H9 (cell line): ENCODE data around the gene LYPD1. TPM values are rescaled to one million over a fixed set of nuclear protein-coding genes. Genes with fewer than 3 reads are reported as not detected.

Experiments used
- DNase-seq: peaks from one replicate; pipeline ENCODE4 v3.0.0-alpha.2; 2017
- H2AFZ ChIP-seq: one replicate; pipeline ENCODE4 v1.6.1; 2013; ENCODE audit warnings: mild to moderate bottlenecking, low read length, control low read depth, moderate library complexity
- H2AK5ac ChIP-seq: 2 replicates; pipeline ENCODE4 v1.6.1; 2013; ENCODE audit warnings: low read length, control low read depth, mixed read lengths; ENCODE audit not compliant: insufficient read length
- H2BK120ac ChIP-seq: one replicate; pipeline ENCODE4 v1.6.1; 2013; ENCODE audit warnings: low read depth, mild to moderate bottlenecking, low read length, control low read depth, inconsistent platforms; ENCODE audit not compliant: poor library complexity, severe bottlenecking
- H2BK12ac ChIP-seq: 2 replicates; pipeline ENCODE4 v1.6.1; 2013; ENCODE audit warnings: low read length, control low read depth, mixed read lengths, low read depth; ENCODE audit not compliant: insufficient read length
- H2BK15ac ChIP-seq: 2 replicates; pipeline ENCODE4 v1.6.1; 2013; ENCODE audit warnings: low read depth, low read length, control low read depth
- H2BK20ac ChIP-seq: one replicate; pipeline ENCODE4 v1.6.1; 2013; ENCODE audit warnings: low read depth, mild to moderate bottlenecking, low read length, control low read depth, inconsistent platforms; ENCODE audit not compliant: poor library complexity, severe bottlenecking
- H2BK5ac ChIP-seq: 2 replicates; pipeline ENCODE4 v1.6.1; 2013; ENCODE audit warnings: low read length, control low read depth, mixed read lengths; ENCODE audit not compliant: insufficient read length
- H3K14ac ChIP-seq: 2 replicates; pipeline ENCODE4 v1.6.1; 2013; ENCODE audit warnings: low read length, control low read depth; ENCODE audit not compliant: insufficient read depth
- H3K18ac ChIP-seq: 2 replicates; pipeline ENCODE4 v1.6.1; 2013; ENCODE audit warnings: low read depth, mild to moderate bottlenecking, mixed read lengths, low read length, control low read depth; ENCODE audit not compliant: insufficient read length
- H3K23ac ChIP-seq: 2 replicates; pipeline ENCODE4 v1.6.1; 2013; ENCODE audit warnings: low read length, control low read depth, mixed read lengths, low read depth; ENCODE audit not compliant: insufficient read length
- H3K23me2 ChIP-seq: 2 replicates; pipeline ENCODE4 v1.6.1; 2013; ENCODE audit warnings: low read depth, mild to moderate bottlenecking, mixed read lengths, low read length, control low read depth; ENCODE audit not compliant: insufficient read length, poor library complexity, severe bottlenecking
- H3K27ac ChIP-seq: 2 replicates; pipeline ENCODE4 v1.5.1; 2013; ENCODE audit warnings: low read length, control low read depth, mixed read lengths, low read depth; ENCODE audit not compliant: insufficient read length
- H3K27me3 ChIP-seq: 2 replicates; pipeline ENCODE4 v1.6.1; 2013; ENCODE audit warnings: low read length, control low read depth, inconsistent platforms; ENCODE audit not compliant: insufficient read depth
- H3K4ac ChIP-seq: 2 replicates; pipeline ENCODE4 v1.6.1; 2013; ENCODE audit warnings: low read depth, mild to moderate bottlenecking, control low read depth, inconsistent platforms, low read length, moderate library complexity
- H3K4me1 ChIP-seq: 2 replicates; pipeline ENCODE4 v1.6.1; 2013; ENCODE audit warnings: low read length, control low read depth, inconsistent platforms; ENCODE audit not compliant: insufficient read depth
- H3K4me2 ChIP-seq: 2 replicates; pipeline ENCODE4 v1.6.1; 2013; ENCODE audit warnings: low read length, control low read depth, mixed read lengths; ENCODE audit not compliant: insufficient read length, insufficient read depth
- H3K56ac ChIP-seq: 2 replicates; pipeline ENCODE4 v1.6.1; 2013; ENCODE audit warnings: low read depth, mild to moderate bottlenecking, mixed read lengths, low read length, control low read depth; ENCODE audit not compliant: insufficient read length
- H3K79me1 ChIP-seq: 2 replicates; pipeline ENCODE4 v1.6.1; 2013; ENCODE audit warnings: low read depth, mild to moderate bottlenecking, moderate library complexity, low read length, control low read depth, inconsistent platforms; ENCODE audit not compliant: insufficient read depth, poor library complexity, severe bottlenecking
- H3K79me2 ChIP-seq: 2 replicates; pipeline ENCODE4 v1.6.1; 2013; ENCODE audit warnings: low read length, control low read depth, inconsistent platforms; ENCODE audit not compliant: insufficient read depth
- H3K9ac ChIP-seq: 2 replicates; pipeline ENCODE4 v1.6.1; 2013; ENCODE audit warnings: low read length, control low read depth, mixed read lengths; ENCODE audit not compliant: insufficient read length; ENCODE audit errors: extremely low read depth
- H3K9me3 ChIP-seq: one replicate; pipeline ENCODE4 v1.6.1; 2013; ENCODE audit warnings: low read depth, low read length, inconsistent platforms; ENCODE audit not compliant: control insufficient read depth
- H3T11ph ChIP-seq: one replicate; pipeline ENCODE4 v1.6.1; 2013; ENCODE audit warnings: mild to moderate bottlenecking, low read length, control low read depth, inconsistent platforms
- H4K20me1 ChIP-seq: one replicate; pipeline ENCODE4 v1.6.1; 2013; ENCODE audit not compliant: control insufficient read depth, insufficient read length, insufficient read depth
- H4K5ac ChIP-seq: 2 replicates; pipeline ENCODE4 v1.6.1; 2013; ENCODE audit warnings: low read depth, mild to moderate bottlenecking, mixed read lengths, low read length, control low read depth; ENCODE audit not compliant: insufficient read length
- H4K8ac ChIP-seq: replicated peaks from 2 replicates; pipeline ENCODE4 v1.6.1; 2013; ENCODE audit warnings: low read length, control low read depth, mixed read lengths, low read depth; ENCODE audit not compliant: insufficient read length
- H4K91ac ChIP-seq: 2 replicates; pipeline ENCODE4 v1.6.1; 2013; ENCODE audit warnings: low read depth, mild to moderate bottlenecking, moderate library complexity, mixed read lengths, low read length, control low read depth; ENCODE audit not compliant: insufficient read length
- H3K27ac Mint-ChIP-seq, 3 experiments: 2 replicates in 2 of 3; 3 replicates in 1 of 3; pipeline ENCODE4 v1.8.0; 2020 to 2021; ENCODE audit warnings: mixed read lengths in 3 of 3, mild to moderate bottlenecking in 1 of 3, moderate library complexity in 1 of 3
- H3K27me3 Mint-ChIP-seq: 2 replicates; pipeline ENCODE4 v1.8.0; 2021; ENCODE audit warnings: low read depth, mild to moderate bottlenecking, moderate library complexity, mixed read lengths
- H3K36me3 Mint-ChIP-seq, 3 experiments: 2 replicates in 2 of 3; 3 replicates in 1 of 3; pipeline ENCODE4 v1.8.0; 2020 to 2021; ENCODE audit warnings: low read depth in 3 of 3, mixed read lengths in 3 of 3; ENCODE audit not compliant: insufficient read depth in 1 of 3
- H3K4me1 Mint-ChIP-seq, 2 experiments: 2 replicates each; pipeline ENCODE4 v1.8.0; 2020; ENCODE audit warnings: mixed read lengths in 2 of 2
- H3K4me3 Mint-ChIP-seq, 2 experiments: 2 replicates in 1 of 2; 3 replicates in 1 of 2; pipeline ENCODE4 v1.8.0; 2020 to 2021; ENCODE audit warnings: mild to moderate bottlenecking in 2 of 2, mixed read lengths in 2 of 2, moderate library complexity in 1 of 2
- H3K9me3 Mint-ChIP-seq, 2 experiments: 2 replicates in 1 of 2; 3 replicates in 1 of 2; pipeline ENCODE4 v1.8.0; 2020; ENCODE audit warnings: mild to moderate bottlenecking in 2 of 2, mixed read lengths in 2 of 2, moderate library complexity in 1 of 2
- CTCF ChIP-seq: fragments of 200-600 bp; sonication (generic); conservative IDR thresholded peaks from 3 replicates; pipeline ENCODE4 v1.8.0; 2021; ENCODE audit warnings: antibody characterized with exemption, mild to moderate bottlenecking
- WGBS: extraction: QIAGEN DNeasy Blood & Tissue Kit; methylation state at CpG from one replicate; pipeline ENCODE4 v1.1.7; 2013; ENCODE audit warnings: missing lambda C conversion rate, low lambda C conversion rate, mixed read lengths; ENCODE audit not compliant: insufficient read length; ENCODE audit errors: extremely low coverage; 5-methylcytosine and 5-hydroxymethylcytosine counted together
- total RNA-seq: library from RNA; stranded (reverse); gene quantifications from 2 replicates; pipeline ENCODE4 v1.2.1, GENCODE V29; 2021

LYPD1 gene
- total RNA-seq, 1 experiment from 2014 or later = 10.6 TPM

GRCh38 chr2:132595186-132595585, 74.8 kb downstream of the LYPD1 start:
- peaks cover 3 to 5% of the 10 kb centered on the region in 2 experiments; a peak in 1 of 5 replicates for H3K9me3 Mint-ChIP-seq

More at GRCh38 chr2:132595186-132595585, 74.8 kb downstream of the LYPD1 start:
- no peak overlapping the region for H2AK5ac ChIP-seq
- H3K27me3 Mint-ChIP-seq = peaks cover 6% of the 10 kb centered on the region
- H3K27ac ChIP-seq = no peak overlapping the region
- no peak overlapping the region for H2BK12ac ChIP-seq
- no peak overlapping the region for H2BK15ac ChIP-seq
- peaks cover 15 to 28% of the 10 kb centered on the region in 2 experiments for H3K4me1 Mint-ChIP-seq
- no peak overlapping the region for H4K8ac ChIP-seq
- H3K14ac ChIP-seq = no peak overlapping the region
- H2BK20ac ChIP-seq = no peak overlapping the region
- no peaks in the 10 kb centered on the region for H3K79me1 ChIP-seq
- no peak overlapping the region for H3K4me2 ChIP-seq
- no CpG with 5 or more reads among the region's 6 CpGs for WGBS
- H3K9me3 ChIP-seq = no peaks in the 10 kb centered on the region
- no peaks in the 10 kb centered on the region for H3K79me2 ChIP-seq
- H3K9ac ChIP-seq = no peak overlapping the region
- TF ChIP-seq CTCF = no peak
- peaks cover 0 to 4% (median 3%) of the 10 kb centered on the region in 3 experiments; a peak in 3 of 7 replicates for H3K36me3 Mint-ChIP-seq
- no peak overlapping the region for H4K5ac ChIP-seq
- H3K18ac ChIP-seq = no peak overlapping the region
- H3T11ph ChIP-seq = no peak overlapping the region
- no peak overlapping the region for H3K4ac ChIP-seq
- no peaks in the 10 kb centered on the region for H3K27me3 ChIP-seq
- no peak overlapping the region for H3K23ac ChIP-seq
- H4K91ac ChIP-seq = no peak overlapping the region
- H4K20me1 ChIP-seq = no peaks in the 10 kb centered on the region
- H2BK5ac ChIP-seq = no peak overlapping the region
- no peak overlapping the region for H3K4me3 Mint-ChIP-seq
- no peak for DNase-seq
- H3K56ac ChIP-seq = no peak overlapping the region
- H2AFZ ChIP-seq = no peak overlapping the region
- no peaks in the 10 kb centered on the region for H3K23me2 ChIP-seq
- no peaks in the 10 kb centered on the region for H3K4me1 ChIP-seq
- no peak overlapping the region for H3K27ac Mint-ChIP-seq
- H2BK120ac ChIP-seq = no peak overlapping the region
